ENCODE results near the gene EFEMP2.

GRCh38 chr11:65903715-65904114 is 31.1 kb upstream of the EFEMP2 start:
- TF ChIP-seq CTCF (conservative IDR thresholded peaks at IDR 0.05; ENCODE audit: low read length) (no peak), EZH2phosphoT487 (IDR thresholded peaks at IDR 0.05; ENCODE audit: borderline replicate concordance) (no peak)
